NB4 (cell line): ENCODE measurements around the gene RAB40B.

ENCODE experiments used
- CTCF ChIP-seq: IDR thresholded peaks from one replicate; pipeline ENCODE4 v1.5.1; 2012; ENCODE audit warnings: low read depth, low read length
- POLR2A ChIP-seq: IDR thresholded peaks from 2 replicates; pipeline ENCODE4 v1.6.1; 2011; ENCODE audit warnings: mild to moderate bottlenecking; ENCODE audit not compliant: insufficient read length; ENCODE audit errors: extremely low read depth
- TF ChIP-seq, protein P1 (sequence below): IDR thresholded peaks from 2 replicates; pipeline ENCODE4 v1.6.1; 2011; ENCODE audit warnings: low read depth, low read length

- no peak for TF ChIP-seq CTCF
- TF ChIP-seq, protein P1, sequence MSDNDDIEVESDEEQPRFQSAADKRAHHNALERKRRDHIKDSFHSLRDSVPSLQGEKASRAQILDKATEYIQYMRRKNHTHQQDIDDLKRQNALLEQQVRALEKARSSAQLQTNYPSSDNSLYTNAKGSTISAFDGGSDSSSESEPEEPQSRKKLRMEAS = no peak
- no peak for TF ChIP-seq POLR2A
These were observed 84.3 kb downstream of the RAB40B start for GRCh38 chr17:82614095-82614631.
